GM19438 (cell line): ENCODE results near the gene PTRH2.
A peak's percentile ranks its signal among the peaks of the same experiment; 100 is the strongest.
"Not testable (repeated sequence)": the region's sequence is repeated elsewhere in the genome, so short reads cannot be mapped to it uniquely, and the experiment has no call there.

Source experiments
- ATAC-seq: cut with Tn5 transposase; IDR thresholded peaks from one replicate; pipeline ENCODE4 v1.9.1; 2021; ENCODE audit warnings: low read depth; ENCODE audit not compliant: unreplicated experiment

PTRH2 gene

DNA sequence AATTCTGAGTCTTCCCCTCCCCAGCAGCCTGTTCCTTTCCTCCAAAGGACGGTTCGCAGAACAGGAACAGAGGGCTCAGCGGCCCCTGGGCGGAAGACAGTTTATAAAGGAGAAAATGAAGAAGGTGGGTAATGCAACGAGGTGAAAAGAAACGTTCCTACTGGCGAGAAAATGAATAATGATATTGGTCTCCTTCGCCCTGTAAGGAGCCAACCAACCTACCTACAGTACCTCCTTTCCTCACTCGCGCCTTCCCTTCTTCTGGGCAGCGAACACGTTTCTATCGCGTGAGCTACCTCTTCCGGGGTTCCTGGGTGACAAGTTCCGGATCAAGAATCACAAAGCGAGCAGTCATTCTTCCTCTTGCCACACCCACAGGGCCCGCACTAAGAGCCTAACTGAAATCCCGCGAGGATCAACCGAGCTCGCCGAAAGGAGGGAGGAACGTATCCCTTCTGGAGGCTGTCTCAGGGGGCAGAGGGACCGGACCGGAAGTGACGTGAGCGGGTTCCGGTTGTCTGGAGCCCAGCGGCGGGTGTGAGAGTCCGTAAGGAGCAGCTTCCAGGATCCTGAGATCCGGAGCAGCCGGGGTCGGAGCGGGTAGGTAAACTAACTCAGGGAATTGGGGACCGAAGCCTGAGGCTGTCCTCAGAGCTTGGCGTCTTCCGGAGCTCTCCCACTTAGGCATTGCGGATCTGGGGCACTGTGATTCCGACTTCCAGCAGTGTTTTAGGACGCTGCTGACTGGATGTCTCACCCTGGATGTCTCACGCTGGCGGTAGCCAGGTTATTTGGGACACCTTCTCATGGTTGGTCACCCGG lies at the start of gene PTRH2, which contains the start of gene VMP1:
Gene PTRH2 (minus strand): TSS at position 282 of the 822 bp plus-strand sequence. CDS start 9,452 bp downstream, outside the sequence.
Gene VMP1 (plus strand): TSS at position 506 of the 822 bp plus-strand sequence. CDS start 23,793 bp downstream, outside the sequence.
- peak; percentile 93 for ATAC-seq

DNA sequence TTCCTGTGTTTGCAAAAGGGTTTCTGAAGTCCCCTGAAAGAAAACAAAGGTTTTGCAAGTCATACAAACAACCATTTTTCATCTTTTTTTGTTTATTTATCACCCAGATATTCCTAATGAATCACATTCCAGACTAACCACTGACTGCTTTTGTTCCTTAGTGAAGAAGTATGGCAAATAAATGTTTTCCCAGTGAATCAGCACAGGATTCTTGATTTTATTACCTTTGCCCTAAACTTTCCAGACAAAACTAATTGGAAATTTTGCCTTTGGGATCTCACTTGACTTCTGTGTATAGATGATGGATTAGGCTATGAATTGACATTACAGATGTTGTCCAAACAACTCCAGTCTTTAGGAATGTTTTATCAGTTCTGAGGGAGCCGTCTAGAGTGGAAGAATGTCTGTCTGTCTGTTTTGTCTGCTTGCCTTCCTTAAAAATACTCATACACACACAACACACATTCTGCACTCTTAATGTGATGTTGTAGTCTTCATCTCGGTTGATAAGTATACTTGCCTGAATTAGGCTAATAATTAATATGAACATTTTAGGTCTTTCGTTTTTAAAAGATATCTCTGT lies 49.1 kb upstream of the PTRH2 start:
- no peak for ATAC-seq

DNA sequence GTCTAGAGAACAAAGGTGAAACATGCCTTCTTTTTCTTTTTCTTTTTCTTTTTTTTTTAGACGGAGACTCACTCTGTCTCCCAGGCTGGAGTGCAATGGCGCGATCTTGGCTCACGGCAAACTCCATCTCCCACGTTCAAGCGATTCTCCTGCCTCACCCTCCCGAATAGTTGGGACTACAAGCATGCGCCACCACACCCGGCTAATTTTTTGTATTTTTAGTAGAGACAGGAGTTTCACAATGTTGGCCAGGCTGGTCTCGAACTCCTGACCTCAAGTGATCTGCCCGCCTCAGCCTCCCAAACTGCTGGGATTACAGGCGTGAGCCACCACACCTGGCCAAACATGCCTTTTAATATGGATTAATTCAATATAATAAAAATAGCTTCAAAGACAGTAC lies 47.8 kb upstream of the PTRH2 start:
- ATAC-seq = not testable (repeated sequence)

DNA sequence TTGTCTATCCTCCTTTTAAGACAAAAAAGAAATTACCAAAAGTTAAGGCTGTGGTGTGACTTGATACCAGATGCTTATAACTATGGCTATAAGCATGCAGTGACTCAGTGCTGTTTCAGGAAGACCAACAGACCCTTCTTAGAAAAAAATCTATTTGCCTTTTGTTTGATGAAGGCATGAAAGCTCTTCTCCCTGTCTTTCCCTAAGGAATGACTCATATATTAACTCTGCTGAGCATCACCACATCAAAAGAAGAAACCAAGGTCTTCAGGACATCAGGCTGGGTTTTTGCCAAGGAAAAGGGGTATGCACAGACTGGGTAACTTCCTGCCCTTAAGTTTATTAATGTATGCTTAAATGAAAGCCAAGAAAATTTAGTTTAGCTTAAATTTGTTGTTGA lies 47.3 kb upstream of the PTRH2 start:
- ATAC-seq = no peak

DNA sequence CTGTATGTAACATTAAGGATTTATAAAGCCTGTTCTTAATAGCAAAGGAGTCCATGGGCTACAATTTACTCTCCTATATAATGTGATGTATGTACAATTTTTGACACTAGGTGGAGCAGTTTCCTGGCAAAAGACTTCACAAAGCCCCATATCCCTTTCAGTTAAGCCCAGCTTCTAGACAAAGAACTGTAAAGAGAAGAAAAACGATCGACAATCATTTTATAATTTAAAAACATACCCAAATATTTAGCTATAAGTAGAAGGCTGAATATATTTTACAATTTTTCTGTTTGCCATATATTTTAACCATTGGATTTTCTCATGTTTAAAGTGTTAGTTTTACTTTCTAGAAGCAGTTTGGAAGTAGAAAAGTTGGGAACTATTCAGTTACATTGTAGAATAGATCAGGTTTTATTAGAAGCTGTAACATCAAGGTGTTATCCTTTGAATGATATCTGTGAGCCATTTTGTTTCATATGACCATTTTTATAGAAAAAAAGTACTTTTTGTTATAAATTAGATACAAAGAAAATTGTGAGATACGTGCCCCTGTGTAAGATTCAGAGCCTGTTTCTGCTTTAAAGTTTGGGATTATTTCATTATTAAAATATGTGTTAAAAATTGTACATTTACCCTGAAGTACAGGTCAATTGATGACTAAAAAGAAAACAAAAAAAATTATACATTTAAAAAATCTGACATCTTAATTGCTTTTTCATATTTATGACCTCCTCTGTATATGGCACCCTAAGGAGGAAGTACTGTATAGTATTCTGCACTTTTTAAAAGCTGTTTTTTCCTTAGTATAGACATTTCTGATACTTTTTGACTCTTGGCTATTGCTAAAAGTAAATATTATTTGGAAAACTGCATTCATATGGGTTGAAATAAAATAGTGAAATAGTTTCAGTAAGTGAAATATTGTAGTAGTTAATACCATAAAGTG lies 46.6 kb upstream of the PTRH2 start:
- ATAC-seq = no peak

DNA sequence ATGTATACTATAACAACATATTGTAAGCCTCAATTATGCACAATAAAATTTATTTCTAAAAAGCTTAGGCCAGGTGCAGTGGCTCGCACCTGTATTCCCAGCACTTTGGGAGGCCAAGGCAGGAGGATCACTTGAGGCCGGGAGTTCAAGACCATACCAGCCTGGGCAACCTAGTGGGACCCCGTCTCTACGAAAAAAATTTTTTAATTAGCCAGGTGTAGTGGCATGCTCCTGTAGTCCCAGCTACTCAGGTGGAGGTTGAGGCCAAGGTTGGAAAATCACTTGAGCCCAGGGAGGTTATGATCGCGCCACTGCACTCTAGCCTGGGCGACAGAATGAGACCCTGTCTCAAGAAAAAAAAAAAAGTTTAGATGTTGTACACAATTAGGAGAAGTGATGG lies 45.7 kb upstream of the PTRH2 start:
- no peak for ATAC-seq

DNA sequence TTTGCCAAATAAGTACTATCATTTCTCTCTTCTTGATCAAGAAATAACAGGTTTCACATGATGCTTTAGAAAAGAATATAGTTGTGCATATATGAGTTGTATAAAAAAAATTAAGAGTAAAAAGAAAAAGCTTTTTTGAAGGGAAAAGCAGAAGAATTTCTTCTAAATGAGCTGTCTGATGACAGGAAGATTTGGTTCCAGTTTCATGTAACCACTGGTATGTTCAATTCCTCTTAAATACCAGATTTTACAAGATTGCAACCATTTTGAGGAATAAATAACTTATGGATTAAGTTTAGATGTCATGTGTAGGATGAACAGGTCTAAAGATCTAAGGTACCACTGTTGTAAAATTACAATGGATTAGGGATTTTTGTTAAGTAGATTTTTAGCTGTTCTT lies 45.2 kb upstream of the PTRH2 start:
- no peak for ATAC-seq

DNA sequence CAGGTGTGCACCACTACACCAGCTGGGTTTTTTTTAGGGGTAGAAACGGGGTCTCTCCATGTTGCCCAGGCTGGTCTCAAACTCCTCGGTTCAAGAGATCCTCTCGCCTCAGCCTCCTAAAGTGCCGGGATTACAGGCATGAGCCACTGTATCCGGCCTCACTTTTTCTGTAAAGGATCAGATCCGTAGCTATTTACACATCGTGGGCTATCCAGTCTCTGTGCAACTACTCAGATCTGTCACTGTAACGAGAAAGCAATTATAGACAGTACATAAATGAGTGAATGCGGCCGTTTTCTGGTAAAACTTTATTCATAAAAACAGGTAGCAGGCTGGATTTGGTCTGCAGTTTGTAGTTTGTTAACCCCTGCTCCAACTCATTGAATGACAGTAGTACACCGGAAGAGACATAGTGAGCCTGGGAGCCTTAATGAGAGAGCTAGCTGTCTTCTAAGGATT lies 44.8 kb upstream of the PTRH2 start:
- no peak for ATAC-seq

DNA sequence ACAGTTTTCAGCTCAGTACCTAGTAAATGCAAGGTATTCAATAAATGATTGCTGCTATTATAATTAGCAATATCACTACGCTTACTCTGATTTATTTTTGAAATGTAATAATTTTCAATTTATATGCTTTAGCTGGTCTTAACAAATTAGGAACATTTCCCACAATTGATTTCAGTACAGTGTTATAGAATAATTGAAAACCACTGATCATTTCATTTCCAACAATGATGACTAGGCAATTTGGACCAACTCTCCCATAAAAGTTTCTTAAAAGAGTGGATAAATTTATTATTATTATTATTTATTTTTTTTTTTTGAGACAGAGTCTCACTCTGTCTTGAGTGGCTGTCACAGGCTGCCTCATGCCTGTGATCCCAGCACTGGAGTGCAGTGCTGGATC lies 41.4 kb upstream of the PTRH2 start:
- no peak for ATAC-seq

DNA sequence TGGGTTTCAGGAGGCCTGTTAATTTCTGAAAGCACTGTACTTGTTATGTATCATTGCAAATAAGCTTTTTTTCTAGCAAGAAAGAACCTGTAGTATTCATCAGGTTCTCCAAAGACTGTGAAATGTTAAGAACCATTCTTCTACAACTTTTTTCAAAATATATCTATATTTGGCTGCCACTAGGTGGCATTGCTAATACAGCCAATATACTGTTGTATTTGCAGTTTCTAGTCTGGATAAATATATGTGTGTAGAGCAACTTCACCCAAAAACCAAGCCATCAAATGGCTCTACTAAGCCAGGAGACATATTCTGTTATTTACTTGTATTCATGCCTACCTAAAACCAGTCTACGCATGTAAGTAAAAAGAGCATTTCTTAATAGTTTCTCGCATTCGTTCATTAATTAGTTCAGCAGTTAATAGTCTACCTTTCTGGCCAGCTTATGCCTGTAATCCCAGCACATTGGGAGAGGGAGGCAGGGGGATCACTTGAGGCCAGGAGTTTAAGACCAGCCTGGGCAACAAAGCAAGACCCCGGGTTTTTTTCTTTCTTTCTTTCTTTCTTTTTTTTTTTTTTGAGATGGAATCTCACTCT lies 39.7 kb upstream of the PTRH2 start:
- no peak for ATAC-seq

DNA sequence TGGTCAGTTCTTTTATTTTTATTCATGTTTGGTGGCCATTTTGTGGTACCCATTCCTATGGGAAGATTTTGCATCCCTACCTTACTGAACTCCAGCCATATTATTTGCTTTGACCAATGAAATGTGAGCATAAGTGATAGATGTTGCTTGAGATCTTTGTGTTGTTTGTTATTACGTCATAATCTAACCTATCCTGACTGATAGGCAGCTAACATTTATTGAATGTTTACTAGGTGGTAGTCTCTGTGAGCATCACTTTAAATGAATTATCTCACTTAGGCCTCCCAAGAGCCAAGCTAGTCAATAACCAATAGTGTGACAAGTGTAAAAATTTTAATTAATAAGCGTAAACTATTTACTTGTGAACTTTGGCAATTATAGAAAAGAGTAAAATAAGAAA lies 37.8 kb upstream of the PTRH2 start:
- no peak for ATAC-seq

DNA sequence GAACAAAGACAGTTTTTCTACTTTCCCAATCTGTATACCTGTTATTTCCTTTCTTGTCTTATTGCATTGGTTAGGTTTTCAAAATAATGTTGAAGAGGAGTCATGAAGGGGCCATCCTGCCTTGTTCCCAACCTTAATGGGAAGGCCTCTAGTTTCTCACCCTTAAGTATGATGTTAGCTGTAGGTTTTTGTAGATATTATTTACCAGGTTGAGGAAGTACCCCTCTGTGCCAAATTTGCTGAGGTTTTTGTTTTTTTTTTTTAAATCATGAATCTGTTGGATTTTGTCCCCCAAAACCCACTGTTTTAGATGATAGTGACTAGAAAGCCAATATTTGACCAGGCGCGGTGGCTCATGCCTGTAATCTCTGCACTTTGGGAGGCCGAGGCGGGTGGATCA lies 36.6 kb upstream of the PTRH2 start:
- ATAC-seq = no peak

DNA sequence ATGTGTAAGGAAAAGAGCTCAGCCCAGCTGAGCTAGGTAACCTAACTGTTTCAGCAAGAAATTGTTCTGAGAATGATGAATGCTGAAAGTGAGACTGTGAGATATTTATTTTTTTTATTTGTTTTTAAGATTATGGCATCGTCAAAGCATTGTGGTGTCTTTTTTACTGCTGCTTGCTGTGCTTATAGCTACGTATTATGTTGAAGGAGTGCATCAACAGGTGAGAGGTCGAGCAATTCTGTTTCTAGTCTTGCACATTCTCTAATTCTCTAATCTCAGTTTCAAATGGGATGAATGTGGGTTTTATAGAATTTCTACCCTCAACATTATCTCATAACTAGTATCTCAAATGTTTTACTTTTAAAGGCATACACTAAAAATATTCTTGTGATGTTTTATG lies 30.1 kb upstream of the PTRH2 start:
- ATAC-seq = no peak

DNA sequence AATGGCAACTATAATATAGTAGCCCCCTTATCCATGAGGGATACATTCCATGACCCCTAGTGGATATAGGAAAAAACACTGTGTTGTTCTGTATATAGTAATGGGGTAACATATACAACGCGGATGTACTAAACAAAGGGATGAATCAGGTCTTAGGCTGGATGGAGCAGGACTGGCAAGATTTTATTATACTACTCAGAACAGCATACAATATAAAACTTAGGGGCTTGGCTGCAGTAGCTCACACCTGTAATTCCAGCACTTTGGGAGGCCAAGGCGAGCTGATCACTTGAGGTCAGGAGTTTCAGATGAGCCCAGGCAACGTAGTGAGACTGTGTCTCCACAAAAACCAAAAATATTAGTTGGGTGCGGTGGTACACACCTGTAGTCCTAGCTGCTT lies 27.0 kb upstream of the PTRH2 start:
- no peak for ATAC-seq

DNA sequence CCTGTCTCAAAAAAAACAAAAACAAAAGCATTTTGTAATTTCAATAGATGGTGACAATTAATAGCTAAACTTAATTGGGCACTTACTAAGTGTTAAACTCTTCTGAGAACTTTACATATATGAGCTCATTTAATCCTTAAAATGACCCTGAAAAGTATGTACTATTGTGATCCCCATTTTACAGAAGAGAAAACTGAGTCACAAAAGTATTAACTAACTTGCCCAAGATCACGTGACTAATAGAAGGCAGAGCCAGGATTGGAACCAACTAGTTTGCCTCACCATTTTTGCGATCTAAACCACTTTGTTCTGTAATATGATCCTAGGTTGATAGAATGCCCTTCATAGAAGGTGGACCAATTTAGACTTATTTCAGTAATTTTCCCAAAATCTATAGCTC lies 26.5 kb upstream of the PTRH2 start:
- no peak for ATAC-seq

DNA sequence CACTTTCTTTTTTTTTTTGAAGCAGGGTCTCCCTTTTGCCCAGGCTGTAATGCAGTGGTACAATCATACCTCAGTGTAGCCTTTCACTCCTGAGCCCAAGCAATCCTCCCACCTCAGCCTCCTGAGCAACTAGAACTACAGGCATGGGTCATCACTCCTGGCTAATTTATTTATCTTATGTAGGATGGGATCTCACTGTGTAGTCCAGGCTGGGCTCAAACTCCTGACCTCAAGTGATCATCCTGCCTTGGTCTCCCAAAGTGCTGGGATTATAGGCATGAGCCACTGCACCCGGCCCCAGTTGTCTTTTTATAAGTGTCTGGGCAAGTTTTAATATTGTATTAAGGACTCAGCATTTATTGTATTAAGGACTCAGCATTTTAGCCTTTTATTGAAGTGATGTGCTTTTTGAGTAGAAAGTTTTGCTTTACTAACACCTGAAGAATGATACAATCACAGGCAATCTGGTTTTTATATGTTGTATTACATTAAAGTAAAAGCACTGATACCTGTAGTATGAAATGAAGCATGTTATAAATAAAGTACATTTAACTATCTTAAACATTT lies 23.1 kb upstream of the PTRH2 start:
- no peak for ATAC-seq

DNA sequence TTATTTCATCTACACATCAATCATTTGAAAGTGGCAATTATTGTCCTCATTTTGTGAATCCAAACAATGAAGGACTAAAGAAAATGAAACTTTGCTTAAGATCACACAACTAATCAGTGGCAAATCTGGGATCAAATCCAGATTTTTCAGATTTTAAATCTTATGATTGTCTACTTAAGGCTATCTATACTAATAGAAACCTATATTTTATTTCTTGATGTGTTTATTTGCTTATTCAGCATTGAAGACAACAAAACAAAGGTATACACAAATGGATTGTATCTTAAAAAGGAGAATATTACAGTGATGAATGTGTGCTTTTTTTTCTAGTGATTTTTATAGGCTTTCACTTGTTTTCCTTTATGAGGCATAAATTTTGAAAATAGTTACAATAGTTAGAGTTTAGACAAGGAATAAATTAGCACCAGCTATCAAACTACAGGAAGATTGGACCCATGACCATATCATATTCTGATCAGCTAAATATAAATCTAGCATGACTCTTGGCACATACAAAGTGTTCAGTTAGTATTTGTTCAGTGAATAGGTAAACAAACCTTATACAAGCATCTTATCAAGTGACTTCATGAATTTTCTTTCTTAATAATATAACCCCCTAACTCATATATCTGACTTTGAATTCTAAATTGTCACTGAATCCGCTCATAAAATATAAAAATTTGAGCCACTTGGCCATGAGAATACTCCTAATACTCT lies 20.7 kb upstream of the PTRH2 start:
- ATAC-seq = no peak

DNA sequence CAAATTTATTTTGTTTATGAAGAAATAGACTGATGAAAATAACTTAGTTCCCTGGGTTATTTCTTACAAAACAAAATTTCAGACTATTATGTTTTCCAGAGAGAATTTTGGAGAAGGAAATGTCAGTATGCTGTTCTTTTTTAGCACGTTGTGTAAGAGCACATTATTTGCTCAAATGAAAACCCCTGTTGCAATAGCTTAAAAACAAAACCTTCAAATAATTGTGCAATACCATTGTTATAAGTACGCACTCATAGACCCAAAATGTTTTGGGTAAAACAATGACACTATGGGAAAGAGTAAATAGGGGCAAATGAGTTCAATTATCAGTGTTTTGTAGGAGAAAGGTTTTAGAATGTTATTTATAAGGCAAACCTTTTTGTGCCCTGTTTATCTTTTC lies 18.5 kb upstream of the PTRH2 start:
- no peak for ATAC-seq

DNA sequence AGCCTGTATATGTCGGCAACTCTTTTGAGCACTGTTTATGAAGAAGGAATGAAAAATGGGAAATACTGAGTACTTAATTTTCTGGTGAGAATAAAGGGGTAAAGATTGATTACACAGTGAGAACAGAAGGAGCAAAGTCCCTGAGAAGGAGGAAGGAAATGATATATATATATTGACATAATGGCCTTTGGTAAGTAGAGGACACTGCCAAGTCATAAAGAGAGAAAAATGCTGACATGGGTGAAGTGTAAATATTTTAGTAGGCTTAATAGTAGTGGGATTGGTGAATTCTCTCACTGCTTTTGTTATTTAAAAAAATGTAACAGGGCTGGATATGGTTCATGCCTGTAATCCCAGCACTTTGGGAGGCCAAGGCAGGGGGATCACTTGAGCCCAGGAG lies 16.4 kb upstream of the PTRH2 start:
- ATAC-seq = no peak

DNA sequence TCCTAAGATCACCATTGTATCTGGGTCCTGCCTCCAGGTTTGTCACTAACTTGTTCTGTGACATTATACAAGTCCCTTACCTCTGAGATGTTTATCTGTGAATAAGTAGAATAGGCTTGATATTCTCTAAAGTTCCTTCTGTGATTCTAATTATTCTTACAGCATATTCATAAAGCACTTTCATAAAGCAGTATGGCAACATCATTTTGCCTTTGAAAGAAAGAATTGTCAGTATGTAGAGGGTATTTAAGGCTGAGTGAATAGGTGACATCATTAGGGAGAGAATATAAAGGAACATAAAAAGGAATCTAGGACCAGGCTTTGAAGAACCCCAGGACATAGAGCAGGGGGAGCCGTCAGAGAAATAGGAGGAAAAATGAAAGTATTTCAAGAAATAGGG lies 15.8 kb upstream of the PTRH2 start:
- ATAC-seq = no peak
